ENCODE data around the gene RABGAP1. TPM values are rescaled to one million over a fixed set of nuclear protein-coding genes. Genes with fewer than 3 reads are reported as not detected.

The RABGAP1 gene
- total RNA-seq, 1 donor from 2014 or later, result 58.1 TPM

DNA sequence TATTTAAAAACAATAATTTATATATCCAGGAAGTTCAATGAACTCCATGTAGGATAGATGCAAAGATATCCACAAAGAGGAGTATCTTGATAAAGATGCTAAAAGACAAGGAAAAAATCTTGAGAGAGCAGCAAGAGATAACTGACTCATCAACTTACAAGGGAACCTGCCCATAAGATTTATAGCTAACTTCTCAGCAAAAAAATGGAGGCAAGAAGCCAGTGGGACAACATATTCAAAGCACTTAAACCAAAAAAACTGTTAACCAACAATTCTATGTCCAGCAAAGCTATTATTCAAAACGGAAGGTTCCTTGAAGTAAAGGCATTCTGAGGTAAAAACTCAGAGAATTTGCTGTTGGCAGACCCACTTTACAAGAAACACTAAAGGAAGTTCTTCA, 20.3 kb downstream of the RABGAP1 start:
- Mint-ChIP-seq H3K36me3 (ENCODE audit: low read depth) (peaks cover 51% of the 10 kb centered on the region), H3K27ac (no peak overlapping the region), H3K27me3 (no peaks in the 10 kb centered on the region), H3K9me3 (peaks cover 3% of the 10 kb centered on the region), H3K4me1 (no peaks in the 10 kb centered on the region), H3K4me3 (no peak overlapping the region)
- DNase-seq, result no peak
- intact Hi-C loops (cut with micrococcal nuclease), result no loop called here
- ChIA-PET CTCF (no interaction called here), POLR2A (no interaction called here)
- TF ChIP-seq, protein P1, sequence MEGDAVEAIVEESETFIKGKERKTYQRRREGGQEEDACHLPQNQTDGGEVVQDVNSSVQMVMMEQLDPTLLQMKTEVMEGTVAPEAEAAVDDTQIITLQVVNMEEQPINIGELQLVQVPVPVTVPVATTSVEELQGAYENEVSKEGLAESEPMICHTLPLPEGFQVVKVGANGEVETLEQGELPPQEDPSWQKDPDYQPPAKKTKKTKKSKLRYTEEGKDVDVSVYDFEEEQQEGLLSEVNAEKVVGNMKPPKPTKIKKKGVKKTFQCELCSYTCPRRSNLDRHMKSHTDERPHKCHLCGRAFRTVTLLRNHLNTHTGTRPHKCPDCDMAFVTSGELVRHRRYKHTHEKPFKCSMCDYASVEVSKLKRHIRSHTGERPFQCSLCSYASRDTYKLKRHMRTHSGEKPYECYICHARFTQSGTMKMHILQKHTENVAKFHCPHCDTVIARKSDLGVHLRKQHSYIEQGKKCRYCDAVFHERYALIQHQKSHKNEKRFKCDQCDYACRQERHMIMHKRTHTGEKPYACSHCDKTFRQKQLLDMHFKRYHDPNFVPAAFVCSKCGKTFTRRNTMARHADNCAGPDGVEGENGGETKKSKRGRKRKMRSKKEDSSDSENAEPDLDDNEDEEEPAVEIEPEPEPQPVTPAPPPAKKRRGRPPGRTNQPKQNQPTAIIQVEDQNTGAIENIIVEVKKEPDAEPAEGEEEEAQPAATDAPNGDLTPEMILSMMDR (IDR thresholded peaks at IDR 0.05), result no peak
- no peak for ATAC-seq (ENCODE audit: low read depth)

GRCh38 chr9:122975196-122975595, 34.4 kb downstream of the RABGAP1 start:
- no peak for DNase-seq
- Mint-ChIP-seq H3K4me3 (no peak overlapping the region), H3K9me3 (no peaks in the 10 kb centered on the region), H3K36me3 (ENCODE audit: low read depth) (peaks cover 45% of the 10 kb centered on the region), H3K4me1 (no peaks in the 10 kb centered on the region), H3K27ac (no peak overlapping the region), H3K27me3 (no peaks in the 10 kb centered on the region)
- ChIA-PET CTCF (no interaction called here), POLR2A (no interaction called here)
- TF ChIP-seq, protein P1 (IDR thresholded peaks at IDR 0.05), result no peak
- no peak for ATAC-seq (ENCODE audit: low read depth)
- intact Hi-C loops (cut with micrococcal nuclease), result no loop called here

DNA sequence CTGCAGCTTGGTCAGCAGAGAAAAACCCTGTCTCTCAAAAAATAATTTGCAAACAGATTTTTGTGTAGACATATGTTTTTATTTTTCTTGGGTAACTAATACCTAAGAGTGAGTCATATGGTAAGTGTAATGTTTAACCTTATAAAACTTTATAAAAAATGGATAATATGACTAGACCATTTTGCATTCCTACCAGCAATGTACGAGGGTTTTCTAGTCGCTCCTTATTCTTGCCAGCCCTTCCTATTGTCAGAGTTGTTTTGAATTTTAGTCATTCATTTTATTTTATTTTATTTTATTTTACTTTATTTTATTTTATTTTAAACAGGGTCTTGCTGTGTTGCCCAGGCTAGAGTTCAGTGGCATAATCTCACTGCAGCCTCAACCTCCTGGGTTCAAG, 37.8 kb downstream of the RABGAP1 start:
- Mint-ChIP-seq H3K36me3 (ENCODE audit: low read depth) (peaks cover 28% of the 10 kb centered on the region), H3K4me1 (no peaks in the 10 kb centered on the region), H3K4me3 (no peak overlapping the region), H3K27me3 (no peaks in the 10 kb centered on the region), H3K27ac (no peak overlapping the region), H3K9me3 (no peaks in the 10 kb centered on the region)
- TF ChIP-seq, protein P1 (IDR thresholded peaks at IDR 0.05), result no peak
- ATAC-seq (ENCODE audit: low read depth), result no peak
- ChIA-PET CTCF (no interaction called here), POLR2A (no interaction called here)
- DNase-seq, result no peak
- intact Hi-C loops (cut with micrococcal nuclease), result no loop called here

GRCh38 chr9:122986010-122986409, 45.2 kb downstream of the RABGAP1 start:
- ChIA-PET CTCF (interaction anchor here (0.8 kb wide), 1 partner anchor 82 kb away, joined by 3 read pairs; no protein-coding TSS in a partner anchor), POLR2A (interaction anchor here (0.6 to 1.1 kb wide), 2 partner anchors 45 to 72 kb away, joined by 3 to 5 read pairs; partner anchors contain the start of gene RABGAP1)
- no peak for ATAC-seq (ENCODE audit: low read depth)
- H3K4me1 Mint-ChIP-seq, result peaks cover 7% of the 10 kb centered on the region
- intact Hi-C loops (cut with micrococcal nuclease), result no loop called here
- DNase-seq, result no peak
- H3K27ac Mint-ChIP-seq, result peak overlapping the region; percentile 30
- H3K27me3 Mint-ChIP-seq, result no peaks in the 10 kb centered on the region
- no peaks in the 10 kb centered on the region for H3K9me3 Mint-ChIP-seq
- TF ChIP-seq, protein P1 (IDR thresholded peaks at IDR 0.05), result no peak
- peak overlapping the region; percentile 11 for H3K4me3 Mint-ChIP-seq
- H3K36me3 Mint-ChIP-seq (ENCODE audit: low read depth), result peaks cover 42% of the 10 kb centered on the region

DNA sequence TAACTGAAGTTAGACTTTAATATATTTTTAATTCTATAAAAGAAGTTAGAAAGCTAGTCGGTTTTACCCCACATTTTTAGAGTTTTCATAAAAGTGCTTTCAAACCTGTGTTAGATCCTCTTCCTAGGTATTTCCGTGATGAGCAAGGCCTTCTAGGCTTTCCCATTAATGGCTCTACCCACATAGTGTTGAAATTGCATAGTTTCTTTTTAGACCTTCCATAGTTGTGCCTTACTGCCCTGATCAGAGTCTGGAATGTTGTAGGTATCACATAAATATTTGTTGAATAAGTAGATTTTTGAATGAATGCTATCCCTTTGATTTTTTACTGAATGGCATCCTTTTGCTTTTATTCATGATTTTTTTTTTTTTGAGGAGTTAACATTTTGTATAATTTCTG, 47.3 kb downstream of the RABGAP1 start:
- TF ChIP-seq, protein P1 (IDR thresholded peaks at IDR 0.05), result no peak
- ATAC-seq (ENCODE audit: low read depth), result no peak
- Mint-ChIP-seq H3K36me3 (ENCODE audit: low read depth) (peaks cover 43% of the 10 kb centered on the region), H3K4me1 (peaks cover 9% of the 10 kb centered on the region), H3K27ac (no peak overlapping the region), H3K4me3 (no peak overlapping the region), H3K27me3 (no peaks in the 10 kb centered on the region), H3K9me3 (no peaks in the 10 kb centered on the region)
- POLR2A ChIA-PET, result interaction anchor here (0.7 kb wide), 2 partner anchors 387 to 1400 kb away, joined by 4 to 7 read pairs; no protein-coding TSS in a partner anchor
- CTCF ChIA-PET, result no interaction called here
- intact Hi-C loops (cut with micrococcal nuclease), result no loop called here
- no peak for DNase-seq
